Calu3 (cell line): ENCODE results near the gene ZSCAN23. TPM values are rescaled to one million over a fixed set of nuclear protein-coding genes. Genes with fewer than 3 reads are reported as not detected.
"Not testable (repeated sequence)": the region's sequence is repeated elsewhere in the genome, so short reads cannot be mapped to it uniquely, and the experiment has no call there.

Experiments
- BruUV-seq: library from RNA; stranded (reverse); fragments of 400-500 nt; replicated peaks from 2 replicates; lab custom pipeline; 2021; lab: Mats Ljungman, UMichigan
- CTCF ChIA-PET: fragments of 300-600 bp; sonication (Branson Sonifier 250); formaldehyde crosslinking; loops from one replicate; lab custom pipeline; 2022; ENCODE audit warnings: antibody characterized with exemption; lab: Charles Lee
- DNase-seq: peaks from one replicate; pipeline ENCODE4 v3.0.0; 2022
- H3K27ac Mint-ChIP-seq: one replicate; pipeline ENCODE4 v1.8.0; 2022; ENCODE audit warnings: mixed read lengths; ENCODE audit not compliant: unreplicated experiment
- H3K27me3 Mint-ChIP-seq: one replicate; pipeline ENCODE4 v1.8.0; 2022; ENCODE audit warnings: mixed read lengths; ENCODE audit not compliant: unreplicated experiment
- H3K36me3 Mint-ChIP-seq: one replicate; pipeline ENCODE4 v1.8.0; 2022; ENCODE audit warnings: mild to moderate bottlenecking, moderate library complexity, mixed read lengths; ENCODE audit not compliant: insufficient read depth, unreplicated experiment
- H3K4me1 Mint-ChIP-seq: one replicate; pipeline ENCODE4 v1.8.0; 2022; ENCODE audit warnings: mild to moderate bottlenecking, low read depth, mixed read lengths; ENCODE audit not compliant: unreplicated experiment
- H3K4me3 Mint-ChIP-seq: one replicate; pipeline ENCODE4 v1.8.0; 2022; ENCODE audit warnings: mild to moderate bottlenecking, low read depth, moderate library complexity, mixed read lengths; ENCODE audit not compliant: unreplicated experiment
- H3K9me3 Mint-ChIP-seq: one replicate; pipeline ENCODE4 v1.8.0; 2022; ENCODE audit warnings: low read depth, mixed read lengths; ENCODE audit not compliant: unreplicated experiment
- CTCF ChIP-seq: fragments of 200-600 bp; IDR thresholded peaks from one replicate; pipeline ENCODE4 v1.8.0; 2022; ENCODE audit warnings: antibody characterized with exemption; ENCODE audit not compliant: unreplicated experiment
- intact Hi-C: fragments of 100-400 bp; cut with micrococcal nuclease; formaldehyde crosslinking; loops from one replicate; pipeline ENCODE4 v1.10.0; 2022; ENCODE audit not compliant: unreplicated experiment
- total RNA-seq: library from RNA; stranded (reverse); gene quantifications from 2 replicates; pipeline ENCODE4 v1.2.3, GENCODE V29; 2022

Gene ZSCAN23
- total RNA-seq, 1 experiment from 2014 or later, result 1.8 TPM

GRCh38 chr6:28413681-28414080, 29.6 kb downstream of the ZSCAN23 start:
- intact Hi-C loops, result no loop called here
- peaks cover 14% of the 10 kb centered on the region for H3K27me3 Mint-ChIP-seq
- H3K36me3 Mint-ChIP-seq, result no peaks in the 10 kb centered on the region
- peaks cover 3% of the 10 kb centered on the region for H3K9me3 Mint-ChIP-seq
- no peak for DNase-seq
- no TSS peak for BruUV-seq
- H3K4me1 Mint-ChIP-seq, result no peaks in the 10 kb centered on the region
- TF ChIP-seq CTCF, result no peak
- CTCF ChIA-PET, result no interaction called here
- no peak overlapping the region for H3K4me3 Mint-ChIP-seq
- no peak overlapping the region for H3K27ac Mint-ChIP-seq

GRCh38 chr6:28410767-28411166, 32.5 kb downstream of the ZSCAN23 start:
- no peak for TF ChIP-seq CTCF
- no TSS peak for BruUV-seq
- DNase-seq, result no peak
- peaks cover 14% of the 10 kb centered on the region for H3K27me3 Mint-ChIP-seq
- peaks cover 3% of the 10 kb centered on the region for H3K9me3 Mint-ChIP-seq
- no peaks in the 10 kb centered on the region for H3K36me3 Mint-ChIP-seq
- H3K4me1 Mint-ChIP-seq, result no peaks in the 10 kb centered on the region
- H3K27ac Mint-ChIP-seq, result no peak overlapping the region
- no peak overlapping the region for H3K4me3 Mint-ChIP-seq
- CTCF ChIA-PET, result interaction anchor here (0.7 kb wide), 1 partner anchor 34 kb away, joined by 4 read pairs; no protein-coding TSS in a partner anchor
- intact Hi-C loops, result no loop called here

GRCh38 chr6:28408076-28408802, 35.1 kb downstream of the ZSCAN23 start:
- Mint-ChIP-seq H3K4me1 (no peaks in the 10 kb centered on the region), H3K27me3 (peaks cover 14% of the 10 kb centered on the region), H3K27ac (no peak overlapping the region), H3K9me3 (peaks cover 3% of the 10 kb centered on the region), H3K4me3 (no peak overlapping the region), H3K36me3 (no peaks in the 10 kb centered on the region)
- no peak for TF ChIP-seq CTCF
- CTCF ChIA-PET, result interaction anchor here (1.0 kb wide), 1 partner anchor 11 kb away, joined by 3 read pairs; no protein-coding TSS in a partner anchor
- DNase-seq, result no peak
- no TSS peak for BruUV-seq
- intact Hi-C loops, result no loop called here

- H3K27ac Mint-ChIP-seq, result no peak overlapping the region
- no TSS peak for BruUV-seq
- no peak for TF ChIP-seq CTCF
- H3K9me3 Mint-ChIP-seq, result peaks cover 3% of the 10 kb centered on the region
- H3K27me3 Mint-ChIP-seq, result peaks cover 14% of the 10 kb centered on the region
- H3K4me3 Mint-ChIP-seq, result no peak overlapping the region
- no peaks in the 10 kb centered on the region for H3K36me3 Mint-ChIP-seq
- DNase-seq, result no peak
- no peaks in the 10 kb centered on the region for H3K4me1 Mint-ChIP-seq
- CTCF ChIA-PET, result no interaction called here
- intact Hi-C loops, result no loop called here
Measured at GRCh38 chr6:28407401-28407800, 35.9 kb downstream of the ZSCAN23 start.

GRCh38 chr6:28403923-28404322, 39.4 kb downstream of the ZSCAN23 start:
- H3K27ac Mint-ChIP-seq, DNase-seq, H3K4me3 Mint-ChIP-seq, H3K27me3 Mint-ChIP-seq, intact Hi-C loops, H3K4me1 Mint-ChIP-seq, CTCF ChIA-PET, BruUV-seq, H3K9me3 Mint-ChIP-seq: not testable (repeated sequence)
- H3K36me3 Mint-ChIP-seq, result peaks cover 11% of the 10 kb centered on the region
